GM21528 (cell line): ENCODE measurements around the gene BRMS1L.

ENCODE experiments used
- ATAC-seq: cut with Tn5 transposase; IDR thresholded peaks from one replicate; pipeline ENCODE4 v1.9.1; 2021; ENCODE audit warnings: mild to moderate bottlenecking, moderate library complexity; ENCODE audit not compliant: unreplicated experiment, low FRiP score

BRMS1L gene

DNA sequence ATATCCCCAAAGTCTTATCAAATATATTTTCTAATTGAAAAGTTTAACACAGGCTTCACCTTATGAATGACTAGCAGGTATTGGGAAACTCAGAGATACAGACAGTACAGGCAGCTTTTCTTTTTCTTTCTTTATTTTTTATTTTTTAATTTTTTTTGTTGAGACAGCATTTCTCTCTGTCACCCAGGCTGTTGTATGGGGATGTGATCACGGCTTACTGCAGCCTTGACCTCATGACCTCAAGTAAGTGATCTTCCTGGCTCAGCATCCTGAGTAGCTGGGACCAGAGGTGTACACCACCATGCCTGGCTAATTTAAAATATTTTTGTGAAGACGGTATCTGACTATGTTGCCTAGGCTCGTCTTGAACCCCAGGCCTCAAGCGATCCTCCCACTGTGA, 85.0 kb downstream of the BRMS1L start:
- ATAC-seq, result no peak

- ATAC-seq, result no peak
Measured at GRCh38 chr14:35915185-35915584, 89.0 kb downstream of the BRMS1L start.

GRCh38 chr14:35915775-35916174, 89.6 kb downstream of the BRMS1L start:
- no peak for ATAC-seq
